ENCODE data around the gene ING4.

DNA sequence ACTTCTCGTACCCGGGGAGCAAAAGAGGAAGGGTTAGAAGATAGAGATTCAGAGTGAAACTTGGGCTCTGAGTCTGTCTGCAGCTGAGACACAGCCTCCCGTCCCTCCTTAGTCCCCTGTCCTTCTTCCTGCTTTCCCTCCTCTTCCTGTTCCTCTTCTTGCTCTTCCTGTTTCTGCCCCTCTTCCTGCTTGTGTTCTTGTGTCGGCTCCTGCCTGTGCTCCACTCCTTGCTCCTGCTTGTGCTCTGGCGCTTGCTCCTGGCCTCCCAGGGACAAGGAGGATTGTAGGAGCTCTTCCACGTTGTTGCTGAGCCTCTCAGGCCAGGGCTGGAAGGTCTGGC, 18.7 kb downstream of the ING4 start:
- TF ChIP-seq POLR2AphosphoS5 (IDR thresholded peaks at IDR 0.05; ENCODE audit: low read depth, low read length) (no peak), POLR2A (IDR thresholded peaks at IDR 0.05; ENCODE audit: low read depth, low read length) (no peak), SPI1 (IDR thresholded peaks at IDR 0.05; ENCODE audit: low read depth, low read length) (peak; percentile 86), TAF1 (IDR thresholded peaks at IDR 0.05; ENCODE audit: low read depth, low read length) (no peak)

Data from GM12891 (cell line).